IMR-90 (cell line): ENCODE measurements around the gene SAT2. TPM values are rescaled to one million over a fixed set of nuclear protein-coding genes. Genes with fewer than 3 reads are reported as not detected.

Experiments
- ATAC-seq: fragments of 200-7000 bp; cut with Tn5 transposase; 2 replicates; pipeline ENCODE4 v1.9.1; 2020; ENCODE audit warnings: low read depth, mild to moderate bottlenecking, moderate library complexity
- BruUV-seq: library from RNA; stranded (reverse); fragments of 400-500 nt; replicated peaks from 2 replicates; lab custom pipeline; 2021; lab: Mats Ljungman, UMichigan
- CTCF ChIA-PET: fragments of 300-600 bp; formaldehyde crosslinking; extraction: SDS; loops from one replicate; lab custom pipeline; 2021; ENCODE audit warnings: antibody characterized with exemption; lab: Yijun Ruan, JAX
- POLR2A ChIA-PET: fragments of 300-600 bp; sonication (Branson Sonifier 250); formaldehyde crosslinking; loops from one replicate; lab custom pipeline; 2022; ENCODE audit warnings: antibody characterized with exemption; ENCODE audit not compliant: unreplicated experiment; lab: Charles Lee
- DNase-seq: peaks from one replicate; pipeline ENCODE4 v3.0.0; 2013
- H2AFZ ChIP-seq: replicated peaks from 2 replicates; pipeline ENCODE3; 2013; ENCODE audit warnings: low read length, mild to moderate bottlenecking; ENCODE audit not compliant: poor library complexity
- H2AK5ac ChIP-seq: 2 replicates; pipeline ENCODE4 v1.6.1; 2013; ENCODE audit warnings: low read depth, low read length, inconsistent platforms
- H2AK9ac ChIP-seq: replicated peaks from 2 replicates; pipeline ENCODE3; 2013; ENCODE audit warnings: mild to moderate bottlenecking, low read depth, low read length, moderate library complexity; ENCODE audit not compliant: poor library complexity
- H2BK120ac ChIP-seq: 2 replicates; pipeline ENCODE4 v1.6.1; 2013; ENCODE audit warnings: low read depth, low read length, inconsistent platforms
- H2BK15ac ChIP-seq: 3 replicates; pipeline ENCODE4 v1.6.1; 2013; ENCODE audit warnings: low read depth, low read length, inconsistent platforms
- H2BK20ac ChIP-seq: 2 replicates; pipeline ENCODE4 v1.6.1; 2013; ENCODE audit warnings: low read depth, mild to moderate bottlenecking, inconsistent platforms, low read length, moderate library complexity
- H2BK5ac ChIP-seq: 2 replicates; pipeline ENCODE4 v1.6.1; 2013; ENCODE audit warnings: mild to moderate bottlenecking, low read depth, low read length, inconsistent platforms; ENCODE audit not compliant: poor library complexity, severe bottlenecking
- H3K14ac ChIP-seq: replicated peaks from 2 replicates; pipeline ENCODE4 v1.6.1; 2013; ENCODE audit warnings: low read depth, low read length, inconsistent platforms
- H3K18ac ChIP-seq: 2 replicates; pipeline ENCODE4 v1.6.1; 2013; ENCODE audit warnings: low read depth, low read length, control low read depth
- H3K23ac ChIP-seq: 2 replicates; pipeline ENCODE4 v1.6.1; 2013; ENCODE audit warnings: low read depth, low read length, inconsistent platforms
- H3K27ac ChIP-seq: 2 replicates; pipeline ENCODE4 v1.5.1; 2013; ENCODE audit warnings: mild to moderate bottlenecking, control low read depth, low read length; ENCODE audit not compliant: insufficient read depth
- H3K27me3 ChIP-seq: 2 replicates; pipeline ENCODE4 v1.6.1; 2013; ENCODE audit warnings: low read length; ENCODE audit not compliant: control insufficient read depth, insufficient read depth
- H3K36me3 ChIP-seq: 2 replicates; pipeline ENCODE4 v1.6.1; 2013; ENCODE audit warnings: low read length, mixed read lengths; ENCODE audit not compliant: control insufficient read depth, insufficient read depth
- H3K4ac ChIP-seq: 2 replicates; pipeline ENCODE4 v1.6.1; 2013; ENCODE audit warnings: low read depth, low read length, inconsistent platforms
- H3K4me1 ChIP-seq: 2 replicates; pipeline ENCODE4 v1.6.1; 2013; ENCODE audit warnings: low read length, mixed read lengths; ENCODE audit not compliant: control insufficient read depth, insufficient read depth
- H3K4me2 ChIP-seq: 2 replicates; pipeline ENCODE4 v1.6.1; 2013; ENCODE audit warnings: low read depth, mild to moderate bottlenecking, control low read depth, low read length, moderate library complexity
- H3K4me3 ChIP-seq: 2 replicates; pipeline ENCODE4 v1.5.1; 2013; ENCODE audit warnings: low read depth, mild to moderate bottlenecking, control low read depth, low read length, moderate library complexity; ENCODE audit not compliant: insufficient read depth
- H3K56ac ChIP-seq: 2 replicates; pipeline ENCODE4 v1.6.1; 2013; ENCODE audit warnings: low read length, inconsistent platforms; ENCODE audit not compliant: insufficient read depth; ENCODE audit errors: extremely low read depth
- H3K79me1 ChIP-seq, 2 experiments: 2 replicates each; pipeline ENCODE4 v1.6.1; 2013; ENCODE audit warnings: low read length in 2 of 2, inconsistent platforms in 1 of 2, low read depth in 1 of 2
- H3K9ac ChIP-seq: 2 replicates; pipeline ENCODE4 v1.6.1; 2013; ENCODE audit warnings: low read depth, low read length, control low read depth
- H3K9me1 ChIP-seq: 2 replicates; pipeline ENCODE4 v1.6.1; 2013; ENCODE audit warnings: low read length, inconsistent platforms; ENCODE audit not compliant: insufficient read depth
- H3K9me3 ChIP-seq: 2 replicates; pipeline ENCODE4 v1.6.1; 2013; ENCODE audit warnings: low read length; ENCODE audit not compliant: control insufficient read depth, insufficient read depth
- H4K20me1 ChIP-seq: 2 replicates; pipeline ENCODE4 v1.6.1; 2013; ENCODE audit warnings: low read length, inconsistent platforms; ENCODE audit not compliant: insufficient read depth
- H4K5ac ChIP-seq: 2 replicates; pipeline ENCODE4 v1.6.1; 2013; ENCODE audit warnings: mild to moderate bottlenecking, low read depth, low read length, control low read depth
- H4K8ac ChIP-seq, 2 experiments: 2 replicates each; pipeline ENCODE4 v1.6.1; 2013; ENCODE audit warnings: low read depth in 2 of 2, low read length in 2 of 2, control low read depth in 1 of 2, inconsistent platforms in 1 of 2
- H4K91ac ChIP-seq: 2 replicates; pipeline ENCODE4 v1.6.1; 2013; ENCODE audit warnings: low read depth, low read length, inconsistent platforms; ENCODE audit not compliant: insufficient read depth
- CTCF ChIP-seq: conservative IDR thresholded peaks from 2 replicates; pipeline ENCODE4 v1.5.1; 2012; ENCODE audit warnings: mild to moderate bottlenecking, low read depth, low read length, improper control_type of control experiment
- RAD21 ChIP-seq: IDR thresholded peaks from 2 replicates; pipeline ENCODE4 v1.6.1; 2012; ENCODE audit warnings: low read length, improper control_type of control experiment
- RFX5 ChIP-seq: IDR thresholded peaks from 2 replicates; pipeline ENCODE4 v1.8.0; 2012; ENCODE audit warnings: low read depth, mild to moderate bottlenecking, low read length, moderate library complexity
- WGBS, 2 experiments: methylation state at CpG; one replicate each; pipeline versions ENCODE4 v1.1.5 to v1.1.7; 2013; ENCODE audit warnings: missing lambda C conversion rate in 2 of 2; ENCODE audit not compliant: insufficient read length in 1 of 2; ENCODE audit errors: extremely low coverage in 2 of 2; 5-methylcytosine and 5-hydroxymethylcytosine counted together
- dilution Hi-C: fragments of 300-500 bp; cut with HindIII; formaldehyde crosslinking; loops from one replicate; pipeline ENCODE4 v1.14.3; 2018; ENCODE audit warnings: low sequenced_read_pairs; ENCODE audit not compliant: unreplicated experiment
- in situ Hi-C: fragments of 300-500 bp; cut with MboI; formaldehyde crosslinking; loops from 3 replicates; pipeline ENCODE4 v1.14.3; 2019; ENCODE audit warnings: low sequenced_read_pairs, inconsistent platforms, mixed read lengths
- intact Hi-C: fragments of 100-400 bp; cut with micrococcal nuclease; formaldehyde crosslinking; loops from 2 replicates; pipeline ENCODE4 v1.10.0; 2022
- polyA plus RNA-seq, 3 experiments: library from polyadenylated mRNA; depleted of rRNA; stranded (reverse); fragments of >200 nt; gene quantifications; 2 replicates each; pipeline ENCODE4 v1.2.3, GENCODE V29; 2012; ENCODE audit warnings: low replicate concordance in 1 of 3
- total RNA-seq: library from RNA; depleted of rRNA; stranded (reverse); fragments of >200 nt; gene quantifications from 2 replicates; pipeline ENCODE4 v1.2.3, GENCODE V29; 2012

SAT2 gene
- total and polyA plus RNA-seq, 2 of the 4 experiments (the other 2 are of a cell fraction) = 20.4 to 45.9 TPM

DNA sequence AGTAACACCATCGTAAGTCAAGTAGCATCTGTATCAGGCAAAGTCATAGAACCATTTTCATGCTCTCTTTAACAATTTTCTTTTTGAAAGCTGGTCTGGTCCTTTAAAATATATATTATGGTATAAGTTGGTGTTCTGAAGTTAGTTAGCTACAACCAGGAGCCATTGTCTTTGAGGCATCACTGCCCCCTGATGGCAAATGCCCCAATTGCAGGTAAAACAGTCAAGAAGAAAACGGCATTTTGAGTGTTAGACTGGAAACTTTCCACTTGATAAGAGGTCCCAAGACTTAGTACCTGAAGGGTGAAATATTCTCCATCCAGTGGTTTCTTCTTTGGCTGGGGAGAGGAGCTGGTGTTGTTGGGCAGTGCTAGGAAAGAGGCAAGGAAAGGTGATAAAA lies 45.6 kb upstream of the SAT2 start:
- dilution Hi-C loops (no loop called here), intact Hi-C loops (no loop called here), in situ Hi-C loops (no loop called here)
- no peaks in the 10 kb centered on the region for H4K20me1 ChIP-seq
- H2BK5ac ChIP-seq = no peak overlapping the region
- H3K9me3 ChIP-seq = peaks cover 9% of the 10 kb centered on the region
- ChIA-PET POLR2A (no interaction called here), CTCF (interaction anchor here (0.6 to 1.8 kb wide), 3 partner anchors 15 to 345 kb away, joined by 3 to 4 read pairs (median 3); partner anchors contain the start of gene WRAP53)
- no peak overlapping the region for H3K23ac ChIP-seq
- no peaks in the 10 kb centered on the region for H3K27me3 ChIP-seq
- no peak overlapping the region for H2AK9ac ChIP-seq
- H2BK15ac ChIP-seq = no peak overlapping the region
- H3K4me1 ChIP-seq = no peaks in the 10 kb centered on the region
- H3K18ac ChIP-seq = no peak overlapping the region
- no peak overlapping the region for H4K8ac ChIP-seq
- H3K36me3 ChIP-seq = peaks cover 55% of the 10 kb centered on the region
- H3K4me2 ChIP-seq = no peak overlapping the region
- H3K56ac ChIP-seq = no peak overlapping the region
- no peak overlapping the region for H3K9ac ChIP-seq
- no peak overlapping the region for H2BK120ac ChIP-seq
- H2AFZ ChIP-seq = no peak overlapping the region
- no CpG with 5 or more reads among the region's 2 CpGs for WGBS, 2 experiments
- DNase-seq = no peak
- H3K4ac ChIP-seq = no peak overlapping the region
- no peak overlapping the region for H3K27ac ChIP-seq
- H4K5ac ChIP-seq = no peak overlapping the region
- H4K91ac ChIP-seq = no peak overlapping the region
- H2BK20ac ChIP-seq = no peak overlapping the region
- TF ChIP-seq CTCF = peak; percentile 38
- peak; percentile 22; the same call in 1 of the 2 replicates for TF ChIP-seq RAD21
- TF ChIP-seq RFX5 = no peak
- H3K9me1 ChIP-seq = no peaks in the 10 kb centered on the region; the same call in 1 of the 2 replicates
- H3K4me3 ChIP-seq = no peak overlapping the region
- no peak for ATAC-seq
- peaks cover 7 to 14% of the 10 kb centered on the region in 2 experiments; a peak in 3 of 4 replicates for H3K79me1 ChIP-seq
- no peak overlapping the region for H2AK5ac ChIP-seq
- no TSS peak for BruUV-seq
- H3K14ac ChIP-seq = no peak overlapping the region
